Right ventricle myocardium superior (tissue), 1 donor: ENCODE results near the gene NAA10. TPM values are rescaled to one million over a fixed set of nuclear protein-coding genes. Genes with fewer than 3 reads are reported as not detected.

ENCODE experiments used
- ATAC-seq: fragments of 200-7000 bp; cut with Tn5 transposase; one replicate; pipeline ENCODE4 v1.9.1; 2020; ENCODE audit warnings: mild to moderate bottlenecking; ENCODE audit not compliant: poor library complexity
- DNase-seq: peaks from one replicate; pipeline ENCODE4 v3.0.0-alpha.2; 2020
- intact Hi-C: fragments of 100-400 bp; cut with DNase I; formaldehyde crosslinking; loops from one replicate; pipeline ENCODE4 v1.11.2; 2022
- microRNA-seq: library from miRNA; unstranded; fragments of <30 nt; microRNA quantifications from one replicate; pipeline ENCODE4 v1.2.0, GENCODE V29; 2020
- total RNA-seq: library from RNA; stranded (reverse); fragmentation: NEBNext Ultra II Directional; extraction: Animal tissue kit (Norgen Biotek cat#: 25700); gene quantifications from one replicate; pipeline ENCODE4 v1.2.1, GENCODE V29; 2021
- donor health status: DM: no; HTN: yes; CAD: no; lungs with severe emphysema.

The NAA10 gene
- total RNA-seq, 1 donor from 2014 or later: 70.4 TPM

DNA sequence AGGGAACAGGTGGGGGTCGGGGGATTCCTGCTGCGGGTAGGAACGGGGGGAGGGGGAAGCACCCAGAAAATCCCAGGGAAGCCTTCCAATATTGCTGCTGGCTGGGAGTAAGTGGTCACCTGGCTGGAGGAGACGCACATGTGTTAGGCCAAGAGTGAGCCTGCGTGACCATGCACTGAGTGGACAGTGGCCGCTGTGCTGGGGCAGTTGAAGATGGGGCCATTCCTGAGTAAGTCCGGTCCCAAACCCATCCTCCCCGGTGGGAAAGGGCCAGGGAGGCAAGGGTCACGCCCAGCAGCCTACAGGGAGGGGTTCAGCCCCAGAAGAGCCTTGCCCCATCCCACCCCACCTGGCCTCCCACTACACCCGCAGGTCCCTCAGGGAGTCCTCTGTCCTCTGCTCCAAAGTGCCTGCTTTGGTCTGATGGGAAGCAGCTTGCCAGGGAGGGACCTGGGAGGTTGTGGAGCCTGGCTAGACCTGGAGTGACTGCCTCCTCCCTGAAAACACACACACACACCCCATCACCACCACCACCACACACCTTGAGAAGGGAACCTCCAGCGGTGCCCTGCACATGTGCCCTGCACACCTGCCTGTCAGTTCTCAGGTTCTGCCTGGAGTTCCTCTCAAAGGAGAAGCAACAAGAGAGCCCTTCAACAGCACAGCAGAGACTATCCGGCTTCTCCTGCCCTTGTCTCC is 54.9 kb downstream of the NAA10 start:
- DNase-seq (no peak), ATAC-seq (no peak)
- intact Hi-C loops: no loop called here

Small RNA genes within 50 kb of the gene (microRNA-seq; reads per million reads assigned to microRNA genes)
- gene MIR3202-1 (not detected), gene MIR3202-2 (not detected)

Other genes starting within 250 kb of the NAA10 start
- 192 TPM for gene SLC6A8, start 247.1 kb downstream of the NAA10 start, total RNA-seq
- gene BCAP31, start 210.7 kb downstream of the NAA10 start, total RNA-seq: 86.4 TPM
- 14.7 TPM for gene ABCD1, start 210.2 kb downstream of the NAA10 start, total RNA-seq
- gene PLXNB3, start 170.8 kb downstream of the NAA10 start, total RNA-seq: 1.5 TPM
- 38.0 TPM for gene SRPK3, start 154.0 kb downstream of the NAA10 start, total RNA-seq
- gene IDH3G, start 140.7 kb downstream of the NAA10 start, total RNA-seq: 76.9 TPM
- gene SSR4, start 140.4 kb downstream of the NAA10 start, total RNA-seq: 129 TPM
- 2.6 TPM for gene PDZD4, start 104.5 kb downstream of the NAA10 start, total RNA-seq
- 5.3 TPM for gene L1CAM, start 48.9 kb downstream of the NAA10 start, total RNA-seq
- gene AVPR2, start 30.4 kb downstream of the NAA10 start, total RNA-seq: 4.1 TPM
- 10.3 TPM for gene ARHGAP4, start 8.8 kb downstream of the NAA10 start, total RNA-seq
- 11.1 TPM for gene RENBP, start 9.6 kb upstream of the NAA10 start, total RNA-seq
- 24.7 TPM for gene HCFC1, start 36.8 kb upstream of the NAA10 start, total RNA-seq
- 7.1 TPM for gene TMEM187, start 37.7 kb upstream of the NAA10 start, total RNA-seq
- gene IRAK1, start 84.9 kb upstream of the NAA10 start, total RNA-seq: 34.2 TPM
- gene MECP2, start 162.7 kb upstream of the NAA10 start, total RNA-seq: 30.5 TPM
- gene OPN1LW, start 209.2 kb upstream of the NAA10 start, total RNA-seq: not detected
- gene OPN1MW, start 247.6 kb upstream of the NAA10 start, total RNA-seq: not detected